Fibroblast of villous mesenchyme (primary cell): ENCODE results near the gene CDKL4. TPM values are rescaled to one million over a fixed set of nuclear protein-coding genes. Genes with fewer than 3 reads are reported as not detected.

Experiments
- DNase-seq: peaks from one replicate; pipeline ENCODE4 v3.0.0-alpha.2; 2010; ENCODE audit warnings: low read depth
- H3K4me3 ChIP-seq: 2 replicates; pipeline ENCODE4 v1.5.1; 2011; ENCODE audit warnings: low read depth, mild to moderate bottlenecking, low read length
- small RNA-seq: library from RNA; depleted of rRNA; stranded (forward); fragments of <200 nt; gene quantifications from one replicate; pipeline ENCODE3, GENCODE V24; 2012
- total RNA-seq: library from RNA; depleted of rRNA; stranded (reverse); fragments of >200 nt; gene quantifications from 2 replicates; pipeline ENCODE4 v1.2.3, GENCODE V29; 2012
- TF ChIP-seq, protein P1 (sequence below): IDR thresholded peaks from 2 replicates; pipeline ENCODE4 v1.5.1; 2012; ENCODE audit warnings: low read depth, mild to moderate bottlenecking, low read length; ENCODE audit not compliant: insufficient read depth

The CDKL4 gene
- total RNA-seq, 1 donor: 4.3 TPM

DNA sequence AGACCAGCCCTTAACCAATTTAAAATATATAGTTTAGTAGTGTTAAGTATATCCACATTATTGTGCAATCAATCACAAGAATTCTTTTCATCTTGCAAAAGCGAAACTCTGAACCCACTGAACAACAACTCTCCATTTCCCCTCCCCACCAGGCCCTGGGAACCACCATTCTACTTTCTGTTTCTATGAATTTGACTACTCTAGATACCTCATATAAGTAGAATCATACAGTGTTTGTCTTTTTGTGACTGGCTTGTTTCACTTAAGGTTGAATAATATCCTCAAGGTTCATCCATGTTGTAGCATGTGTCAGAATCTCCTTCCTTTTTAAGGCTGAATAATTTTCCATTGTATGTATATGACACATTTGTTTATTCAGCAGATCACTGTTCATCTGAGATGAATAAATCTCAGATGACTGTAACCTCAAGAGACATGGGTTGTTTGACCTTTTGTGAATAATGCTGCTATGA is 114.8 kb downstream of the CDKL4 start:
- peak; percentile 60 for DNase-seq
- TF ChIP-seq, protein P1, sequence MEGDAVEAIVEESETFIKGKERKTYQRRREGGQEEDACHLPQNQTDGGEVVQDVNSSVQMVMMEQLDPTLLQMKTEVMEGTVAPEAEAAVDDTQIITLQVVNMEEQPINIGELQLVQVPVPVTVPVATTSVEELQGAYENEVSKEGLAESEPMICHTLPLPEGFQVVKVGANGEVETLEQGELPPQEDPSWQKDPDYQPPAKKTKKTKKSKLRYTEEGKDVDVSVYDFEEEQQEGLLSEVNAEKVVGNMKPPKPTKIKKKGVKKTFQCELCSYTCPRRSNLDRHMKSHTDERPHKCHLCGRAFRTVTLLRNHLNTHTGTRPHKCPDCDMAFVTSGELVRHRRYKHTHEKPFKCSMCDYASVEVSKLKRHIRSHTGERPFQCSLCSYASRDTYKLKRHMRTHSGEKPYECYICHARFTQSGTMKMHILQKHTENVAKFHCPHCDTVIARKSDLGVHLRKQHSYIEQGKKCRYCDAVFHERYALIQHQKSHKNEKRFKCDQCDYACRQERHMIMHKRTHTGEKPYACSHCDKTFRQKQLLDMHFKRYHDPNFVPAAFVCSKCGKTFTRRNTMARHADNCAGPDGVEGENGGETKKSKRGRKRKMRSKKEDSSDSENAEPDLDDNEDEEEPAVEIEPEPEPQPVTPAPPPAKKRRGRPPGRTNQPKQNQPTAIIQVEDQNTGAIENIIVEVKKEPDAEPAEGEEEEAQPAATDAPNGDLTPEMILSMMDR: no peak
- no peak overlapping the region for H3K4me3 ChIP-seq

DNA sequence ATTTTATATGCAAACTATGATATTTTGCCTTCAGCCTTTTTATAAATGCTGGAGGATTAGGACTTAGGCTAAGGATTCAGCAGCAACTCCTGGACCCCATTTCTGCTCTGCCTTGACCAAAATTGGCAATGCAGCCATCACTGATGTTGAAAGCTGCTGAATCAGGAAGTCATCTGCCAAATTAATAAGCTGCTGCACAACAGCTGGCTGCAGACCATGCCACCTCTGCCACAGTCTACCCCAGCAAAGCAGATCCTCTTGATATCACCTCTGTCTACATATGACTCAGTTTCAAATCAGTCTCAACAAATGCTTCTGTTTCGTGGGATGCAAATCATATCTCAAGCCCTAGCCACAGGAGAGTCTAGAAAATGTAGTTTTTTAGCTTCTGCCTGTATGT is 115.8 kb downstream of the CDKL4 start:
- H3K4me3 ChIP-seq: no peak overlapping the region
- peak; percentile 50 for DNase-seq
- TF ChIP-seq, protein P1: no peak

Small RNA genes within 50 kb of the gene (small RNA-seq; reads per million reads assigned to genes)
- gene RF00019 (not detected), gene RF00272 (not detected)

Other genes with a start within 250 kb of the CDKL4 start
- 17.1 and 21.2 TPM in 2 replicates for gene SOS1, start 122.9 kb downstream of the CDKL4 start, total RNA-seq
- gene MAP4K3, start 193.3 kb upstream of the CDKL4 start, total RNA-seq: 78.0 and 97.2 TPM in 2 replicates